SK-N-SH treated with all-trans-retinoic acid at 6 μM for 48 hours (cell line): ENCODE measurements around the gene WRAP73.

Source experiments
- BACH2 ChIP-seq: fragments of 250-450 bp; sonication (Bioruptor Pico); IDR thresholded peaks from 2 replicates; pipeline ENCODE4 v1.9.0; 2021; ENCODE audit warnings: mild to moderate bottlenecking, borderline replicate concordance
- ESRRG ChIP-seq: fragments of 250-450 bp; sonication (Bioruptor Pico); IDR thresholded peaks from 2 replicates; pipeline ENCODE4 v1.6.1; 2021; ENCODE audit warnings: mild to moderate bottlenecking
- GLIS3 ChIP-seq: fragments of 250-450 bp; sonication (Bioruptor Pico); IDR thresholded peaks from 2 replicates; pipeline ENCODE4 v1.5.0; 2020; ENCODE audit warnings: mild to moderate bottlenecking, moderate library complexity
- RARB ChIP-seq: fragments of 250-450 bp; sonication (Bioruptor Pico); IDR thresholded peaks from 2 replicates; pipeline ENCODE4 v1.8.0; 2021; ENCODE audit warnings: mild to moderate bottlenecking, moderate library complexity
- SNAI2 ChIP-seq: fragments of 250-450 bp; sonication (Bioruptor Pico); IDR thresholded peaks from 2 replicates; pipeline ENCODE4 v1.5.0; 2020; ENCODE audit warnings: mild to moderate bottlenecking, moderate library complexity
- TOX ChIP-seq: fragments of 250-450 bp; sonication (Bioruptor Pico); IDR thresholded peaks from 2 replicates; pipeline ENCODE4 v1.8.0; 2021; ENCODE audit warnings: mild to moderate bottlenecking, moderate library complexity, borderline replicate concordance
- ZFP3 ChIP-seq: fragments of 250-450 bp; sonication (Bioruptor Pico); IDR thresholded peaks from 2 replicates; pipeline ENCODE4 v1.5.0; 2020; ENCODE audit warnings: mild to moderate bottlenecking, moderate library complexity
- ZFP30 ChIP-seq: fragments of 450-650 bp; formaldehyde crosslinking; IDR thresholded peaks from 2 replicates; pipeline ENCODE4 v1.5.0; 2022; ENCODE audit warnings: mild to moderate bottlenecking, moderate library complexity
- ZNF70 ChIP-seq: fragments of 450-650 bp; formaldehyde crosslinking; IDR thresholded peaks from 2 replicates; pipeline ENCODE4 v1.5.0; 2020; ENCODE audit warnings: mild to moderate bottlenecking, moderate library complexity
- TF ChIP-seq, protein P1 (sequence below): fragments of 250-450 bp; sonication (Bioruptor Pico); IDR thresholded peaks from 2 replicates; pipeline ENCODE4 v1.8.0; 2020; ENCODE audit warnings: mild to moderate bottlenecking, moderate library complexity, borderline replicate concordance
- TF ChIP-seq, protein P2 (sequence below): fragments of 250-450 bp; sonication (Bioruptor Pico); IDR thresholded peaks from 2 replicates; pipeline ENCODE4 v1.5.1; 2020; ENCODE audit warnings: low read depth, mild to moderate bottlenecking, moderate library complexity
- TF ChIP-seq, protein P3 (sequence below): fragments of 250-450 bp; sonication (Bioruptor Pico); IDR thresholded peaks from 2 replicates; pipeline ENCODE4 v1.5.1; 2021; ENCODE audit warnings: mild to moderate bottlenecking, moderate library complexity

DNA sequence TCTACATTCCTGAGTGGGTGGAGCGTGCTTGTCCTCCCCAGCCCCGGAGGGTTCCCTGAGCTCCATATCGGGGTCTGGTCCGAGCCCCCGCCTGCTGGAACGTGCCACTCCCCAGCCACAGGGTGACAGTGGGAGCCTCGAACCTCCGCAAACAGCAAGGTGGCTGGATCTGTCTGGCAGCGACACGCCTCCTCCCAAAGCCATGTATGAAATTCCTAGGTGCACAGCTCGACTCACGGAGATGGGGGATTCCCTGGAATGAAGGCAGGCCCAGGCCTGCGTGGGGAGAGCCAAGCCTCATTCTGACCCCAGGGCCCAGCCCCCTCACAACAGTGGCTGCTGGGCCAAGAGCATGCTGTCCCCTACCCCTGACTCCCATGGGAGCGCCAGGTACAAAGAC, 35.3 kb upstream of the WRAP73 start:
- TF ChIP-seq, protein P1, sequence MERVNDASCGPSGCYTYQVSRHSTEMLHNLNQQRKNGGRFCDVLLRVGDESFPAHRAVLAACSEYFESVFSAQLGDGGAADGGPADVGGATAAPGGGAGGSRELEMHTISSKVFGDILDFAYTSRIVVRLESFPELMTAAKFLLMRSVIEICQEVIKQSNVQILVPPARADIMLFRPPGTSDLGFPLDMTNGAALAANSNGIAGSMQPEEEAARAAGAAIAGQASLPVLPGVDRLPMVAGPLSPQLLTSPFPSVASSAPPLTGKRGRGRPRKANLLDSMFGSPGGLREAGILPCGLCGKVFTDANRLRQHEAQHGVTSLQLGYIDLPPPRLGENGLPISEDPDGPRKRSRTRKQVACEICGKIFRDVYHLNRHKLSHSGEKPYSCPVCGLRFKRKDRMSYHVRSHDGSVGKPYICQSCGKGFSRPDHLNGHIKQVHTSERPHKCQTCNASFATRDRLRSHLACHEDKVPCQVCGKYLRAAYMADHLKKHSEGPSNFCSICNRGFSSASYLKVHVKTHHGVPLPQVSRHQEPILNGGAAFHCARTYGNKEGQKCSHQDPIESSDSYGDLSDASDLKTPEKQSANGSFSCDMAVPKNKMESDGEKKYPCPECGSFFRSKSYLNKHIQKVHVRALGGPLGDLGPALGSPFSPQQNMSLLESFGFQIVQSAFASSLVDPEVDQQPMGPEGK (CRISPR knock-in tag): no peak
- TF ChIP-seq RARB (CRISPR knock-in tag) (no peak), BACH2 (no peak), SNAI2 (CRISPR knock-in tag) (no peak), ZNF70 (CRISPR knock-in tag) (no peak), ZFP3 (CRISPR knock-in tag) (no peak), GLIS3 (no peak), TOX (CRISPR knock-in tag) (no peak), ESRRG (CRISPR knock-in tag) (no peak), ZFP30 (CRISPR knock-in tag) (no peak)
- TF ChIP-seq, protein P2, sequence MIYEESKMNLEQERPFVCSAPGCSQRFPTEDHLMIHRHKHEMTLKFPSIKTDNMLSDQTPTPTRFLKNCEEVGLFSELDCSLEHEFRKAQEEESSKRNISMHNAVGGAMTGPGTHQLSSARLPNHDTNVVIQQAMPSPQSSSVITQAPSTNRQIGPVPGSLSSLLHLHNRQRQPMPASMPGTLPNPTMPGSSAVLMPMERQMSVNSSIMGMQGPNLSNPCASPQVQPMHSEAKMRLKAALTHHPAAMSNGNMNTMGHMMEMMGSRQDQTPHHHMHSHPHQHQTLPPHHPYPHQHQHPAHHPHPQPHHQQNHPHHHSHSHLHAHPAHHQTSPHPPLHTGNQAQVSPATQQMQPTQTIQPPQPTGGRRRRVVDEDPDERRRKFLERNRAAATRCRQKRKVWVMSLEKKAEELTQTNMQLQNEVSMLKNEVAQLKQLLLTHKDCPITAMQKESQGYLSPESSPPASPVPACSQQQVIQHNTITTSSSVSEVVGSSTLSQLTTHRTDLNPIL: no peak
- TF ChIP-seq, protein P3, sequence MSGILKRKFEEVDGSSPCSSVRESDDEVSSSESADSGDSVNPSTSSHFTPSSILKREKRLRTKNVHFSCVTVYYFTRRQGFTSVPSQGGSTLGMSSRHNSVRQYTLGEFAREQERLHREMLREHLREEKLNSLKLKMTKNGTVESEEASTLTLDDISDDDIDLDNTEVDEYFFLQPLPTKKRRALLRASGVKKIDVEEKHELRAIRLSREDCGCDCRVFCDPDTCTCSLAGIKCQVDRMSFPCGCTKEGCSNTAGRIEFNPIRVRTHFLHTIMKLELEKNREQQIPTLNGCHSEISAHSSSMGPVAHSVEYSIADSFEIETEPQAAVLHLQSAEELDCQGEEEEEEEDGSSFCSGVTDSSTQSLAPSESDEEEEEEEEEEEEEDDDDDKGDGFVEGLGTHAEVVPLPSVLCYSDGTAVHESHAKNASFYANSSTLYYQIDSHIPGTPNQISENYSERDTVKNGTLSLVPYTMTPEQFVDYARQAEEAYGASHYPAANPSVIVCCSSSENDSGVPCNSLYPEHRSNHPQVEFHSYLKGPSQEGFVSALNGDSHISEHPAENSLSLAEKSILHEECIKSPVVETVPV (CRISPR knock-in tag): no peak
